HCT116 (cell line): Measurements from ENCODE around the gene SKI. TPM values are rescaled to one million over a fixed set of nuclear protein-coding genes. Genes with fewer than 3 reads are reported as not detected.

Experiments
- ATAC-seq: fragments of 200-7000 bp; cut with Tn5 transposase; 2 replicates; pipeline ENCODE4 v1.9.1; 2020; ENCODE audit warnings: mild to moderate bottlenecking, moderate library complexity
- BruUV-seq: library from RNA; stranded (reverse); fragments of 400-500 nt; replicated peaks from 2 replicates; lab custom pipeline; 2021; lab: Mats Ljungman, UMichigan
- CTCF ChIA-PET: fragments of 300-600 bp; sonication (Branson Sonifier 250); formaldehyde crosslinking; loops from one replicate; lab custom pipeline; 2021; ENCODE audit warnings: antibody characterized with exemption; lab: Charles Lee
- POLR2A ChIA-PET: fragments of 300-600, 350-600 bp; sonication (Branson Sonifier 250); formaldehyde crosslinking; loops from one replicate; lab custom pipeline; 2021; ENCODE audit warnings: antibody characterized with exemption; lab: Charles Lee
- RAD21 ChIA-PET, 2 experiments: fragments of 300-600 bp; sonication (Branson Sonifier 250); formaldehyde crosslinking; loops; one replicate each; lab custom pipeline; 2023; ENCODE audit warnings: low total read pairs in 2 of 2; ENCODE audit not compliant: uncharacterized antibody in 2 of 2, unreplicated experiment in 2 of 2, low non-redundant PET in 1 of 2; lab: Charles Lee
- DNase-seq: peaks from one replicate; pipeline ENCODE4 v3.0.0-alpha.2; 2010; ENCODE audit warnings: low read depth, low spot score
- H2AFZ ChIP-seq: fragments of 200-600 bp; shearing (Covaris generic), sonication (generic); 2 replicates; pipeline ENCODE4 v1.6.1; 2017; ENCODE audit warnings: low read depth, mixed run types, mixed read lengths, antibody characterized with exemption, low read length; ENCODE audit not compliant: poor library complexity, severe bottlenecking
- H3K27ac ChIP-seq: 2 replicates; pipeline ENCODE4 v1.5.1; 2012; ENCODE audit warnings: low read depth, low read length
- H3K27me3 ChIP-seq: fragments of 200-600 bp; sonication (generic); 2 replicates; pipeline ENCODE4 v1.6.1; 2016; ENCODE audit warnings: mixed run types, low read length, mixed read lengths; ENCODE audit not compliant: insufficient read depth
- H3K36me3 ChIP-seq, 2 experiments: fragments of 200-500 bp in 1 of 2; fragments of 200-600 bp in 1 of 2; sonication (Bioruptor generic) in 1 of 2; sonication (generic) in 1 of 2; 2 replicates each; pipeline versions ENCODE4 v1.5.1 to v1.6.1; 2014 to 2016; ENCODE audit warnings: low read length in 2 of 2, inconsistent platforms in 1 of 2, mixed read lengths in 1 of 2, mixed run types in 1 of 2; ENCODE audit not compliant: insufficient read depth in 2 of 2, control insufficient read depth in 1 of 2
- H3K4me1 ChIP-seq, 2 experiments: fragments of 200-600 bp in 1 of 2; sonication (generic) in 1 of 2; 2 replicates each; pipeline versions ENCODE4 v1.5.1 to v1.6.1; 2012 to 2017; ENCODE audit warnings: low read length in 2 of 2, inconsistent platforms in 1 of 2, mild to moderate bottlenecking in 1 of 2, mixed read lengths in 1 of 2, mixed run types in 1 of 2, moderate library complexity in 1 of 2; ENCODE audit not compliant: insufficient read depth in 2 of 2, control insufficient read depth in 1 of 2
- H3K4me2 ChIP-seq: fragments of 200-600 bp; sonication (generic); 2 replicates; pipeline ENCODE4 v1.6.1; 2017; ENCODE audit warnings: mixed run types, low read length, mixed read lengths
- H3K4me3 ChIP-seq, 2 experiments: fragments of 200-600 bp in 1 of 2; sonication (generic) in 1 of 2; replicated peaks in 1 of 2; 2 replicates each; pipeline ENCODE4 v1.5.1; 2011 to 2016; ENCODE audit warnings: low read length in 2 of 2, control low read depth in 1 of 2, low read depth in 1 of 2, mild to moderate bottlenecking in 1 of 2, mixed read lengths in 1 of 2, mixed run types in 1 of 2
- H3K79me2 ChIP-seq: fragments of 200-600 bp; sonication (generic); 2 replicates; pipeline ENCODE4 v1.6.1; 2017; ENCODE audit warnings: mild to moderate bottlenecking, mixed run types, low read length, moderate library complexity, mixed read lengths; ENCODE audit not compliant: insufficient read depth
- H3K9ac ChIP-seq: fragments of 200-600 bp; sonication (generic); 2 replicates; pipeline ENCODE4 v1.6.1; 2016; ENCODE audit warnings: low read length, mixed read lengths
- H3K9me2 ChIP-seq: fragments of 200-600 bp; sonication (generic), shearing (Covaris generic); 2 replicates; pipeline ENCODE4 v1.6.1; 2017; ENCODE audit warnings: mixed run types, mild to moderate bottlenecking, moderate library complexity; ENCODE audit not compliant: insufficient read depth
- H3K9me3 ChIP-seq, 2 experiments: fragments of 200-500 bp in 1 of 2; fragments of 200-600 bp in 1 of 2; sonication (Bioruptor generic) in 1 of 2; sonication (generic) in 1 of 2; 2 replicates each; pipeline ENCODE4 v1.6.1; 2014 to 2017; ENCODE audit warnings: low read length in 2 of 2, mixed read lengths in 2 of 2, inconsistent platforms in 1 of 2, low read depth in 1 of 2, mild to moderate bottlenecking in 1 of 2, mixed run types in 1 of 2, moderate library complexity in 1 of 2; ENCODE audit not compliant: control insufficient read depth in 1 of 2, insufficient read depth in 1 of 2
- H4K20me1 ChIP-seq: fragments of 200-600 bp; sonication (generic), shearing (Covaris generic); 2 replicates; pipeline ENCODE4 v1.6.1; 2017; ENCODE audit warnings: mixed run types, mild to moderate bottlenecking, moderate library complexity; ENCODE audit not compliant: insufficient read depth
- CEBPB ChIP-seq: IDR thresholded peaks from 2 replicates; pipeline ENCODE4 v1.6.1; 2012; ENCODE audit warnings: low read depth
- EGR1 ChIP-seq: IDR thresholded peaks from 2 replicates; pipeline ENCODE4 v1.6.1; 2012; ENCODE audit warnings: low read depth
- EZH2phosphoT487 ChIP-seq: fragments of 200-600 bp; IDR thresholded peaks from 2 replicates; pipeline ENCODE4 v1.6.1; 2018; ENCODE audit warnings: antibody characterized with exemption, borderline replicate concordance
- FOSL1 ChIP-seq: IDR thresholded peaks from 2 replicates; pipeline ENCODE4 v1.6.1; 2012; ENCODE audit warnings: low read depth
- POLR2A ChIP-seq: IDR thresholded peaks from 2 replicates; pipeline ENCODE4 v1.7.0; 2011; ENCODE audit warnings: borderline replicate concordance; ENCODE audit not compliant: insufficient read depth, insufficient read length; ENCODE audit errors: extremely low read depth
- POLR2AphosphoS5 ChIP-seq: IDR thresholded peaks from 2 replicates; pipeline ENCODE4 v1.6.1; 2011; ENCODE audit warnings: mild to moderate bottlenecking, low read depth, low read length, moderate library complexity
- RAD21 ChIP-seq: IDR thresholded peaks from 2 replicates; pipeline ENCODE4 v1.6.1; 2012; ENCODE audit warnings: low read depth, mild to moderate bottlenecking
- SP1 ChIP-seq: IDR thresholded peaks from 2 replicates; pipeline ENCODE4 v1.6.1; 2012; ENCODE audit warnings: low read depth
- ZFX ChIP-seq: fragments of 450-650 bp; IDR thresholded peaks from 2 replicates; pipeline ENCODE4 v1.6.1; 2017
- ZNF274 ChIP-seq: fragments of 200-500 bp; sonication (Bioruptor generic); IDR thresholded peaks from 2 replicates; pipeline ENCODE4 v1.6.1; 2014; ENCODE audit warnings: mild to moderate bottlenecking, low read depth, low read length, inconsistent platforms
- intact Hi-C: fragments of 100-400 bp; cut with micrococcal nuclease; formaldehyde crosslinking; loops from 2 replicates; pipeline ENCODE4 v1.10.0; 2022
- total RNA-seq: library from RNA; stranded (reverse); gene quantifications from one replicate; pipeline ENCODE4 v1.2.1, GENCODE V29; 2021; ENCODE audit not compliant: unreplicated experiment
- TF ChIP-seq, protein P1 (sequence below): IDR thresholded peaks from 2 replicates; pipeline ENCODE4 v1.6.1; 2012
- TF ChIP-seq, protein P2 (sequence below): IDR thresholded peaks from 2 replicates; pipeline ENCODE4 v1.6.1; 2012; ENCODE audit warnings: low read depth
- TF ChIP-seq, protein P3 (sequence below): IDR thresholded peaks from 2 replicates; pipeline ENCODE4 v1.6.1; 2011; ENCODE audit warnings: mild to moderate bottlenecking, low read length, moderate library complexity; ENCODE audit not compliant: insufficient replicate concordance; ENCODE audit errors: extremely low read depth
- TF ChIP-seq, protein P4 (sequence below), 3 experiments: fragments of 200-600 bp in 1 of 3; sonication (generic) in 1 of 3; IDR thresholded peaks in 2 of 3; conservative IDR thresholded peaks in 1 of 3; 2 replicates each; pipeline ENCODE4 v1.5.1; 2012 to 2017; ENCODE audit warnings: low read depth in 2 of 3, low read length in 2 of 3, antibody characterized with exemption in 1 of 3, borderline replicate concordance in 1 of 3, control low read depth in 1 of 3, mild to moderate bottlenecking in 1 of 3, mixed read lengths in 1 of 3, mixed run types in 1 of 3, moderate library complexity in 1 of 3; ENCODE audit not compliant: insufficient read depth in 1 of 3

SKI gene
- total RNA-seq, 1 experiment from 2014 or later, result 56.2 TPM

DNA sequence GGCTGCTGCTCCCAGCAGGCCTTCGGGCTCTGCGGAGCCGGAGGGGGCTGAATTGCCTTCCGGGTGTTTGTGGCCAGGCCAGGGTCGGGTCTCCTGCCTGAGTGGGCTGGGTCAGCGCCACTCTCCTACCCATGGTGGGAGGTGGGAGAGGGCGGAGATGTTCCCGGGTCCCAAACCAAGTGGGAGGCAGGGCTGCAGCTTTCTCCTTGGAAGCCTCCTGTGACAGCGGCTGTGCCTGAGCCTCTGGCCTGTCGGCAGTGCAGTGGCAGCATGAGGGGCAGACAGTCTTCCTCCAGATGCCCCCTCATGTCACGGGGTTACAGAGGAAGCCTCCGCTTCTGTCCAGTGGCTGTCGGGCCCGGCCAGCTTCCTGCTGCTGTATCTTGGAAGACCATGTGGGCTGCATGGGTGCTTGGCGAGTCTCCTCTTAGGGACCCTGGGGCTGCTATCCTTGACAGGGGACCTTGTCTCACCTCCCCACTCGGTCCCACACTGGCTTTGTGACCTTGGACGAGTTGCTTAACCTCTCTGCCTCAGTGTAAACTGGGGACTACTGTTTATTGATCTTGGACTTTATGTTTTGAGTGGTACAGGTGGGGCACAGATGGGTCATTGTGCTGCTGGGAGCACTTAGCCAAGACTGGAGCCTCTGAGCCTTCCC, 4.3 kb downstream of the SKI start:
- H3K9me3 ChIP-seq, result no peaks in the 10 kb centered on the region
- ChIA-PET POLR2A (no interaction called here), RAD21 (no interaction called here)
- H3K79me2 ChIP-seq, result peaks cover 87% of the 10 kb centered on the region
- TF ChIP-seq FOSL1, result no peak
- TF ChIP-seq ZFX, result no peak
- TF ChIP-seq, protein P1, sequence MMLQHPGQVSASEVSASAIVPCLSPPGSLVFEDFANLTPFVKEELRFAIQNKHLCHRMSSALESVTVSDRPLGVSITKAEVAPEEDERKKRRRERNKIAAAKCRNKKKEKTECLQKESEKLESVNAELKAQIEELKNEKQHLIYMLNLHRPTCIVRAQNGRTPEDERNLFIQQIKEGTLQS, result no peak
- TF ChIP-seq ZNF274, result no peak
- TF ChIP-seq POLR2A, result no peak
- TF ChIP-seq EZH2phosphoT487, result no peak
- TF ChIP-seq POLR2AphosphoS5, result no peak
- TF ChIP-seq, protein P2, sequence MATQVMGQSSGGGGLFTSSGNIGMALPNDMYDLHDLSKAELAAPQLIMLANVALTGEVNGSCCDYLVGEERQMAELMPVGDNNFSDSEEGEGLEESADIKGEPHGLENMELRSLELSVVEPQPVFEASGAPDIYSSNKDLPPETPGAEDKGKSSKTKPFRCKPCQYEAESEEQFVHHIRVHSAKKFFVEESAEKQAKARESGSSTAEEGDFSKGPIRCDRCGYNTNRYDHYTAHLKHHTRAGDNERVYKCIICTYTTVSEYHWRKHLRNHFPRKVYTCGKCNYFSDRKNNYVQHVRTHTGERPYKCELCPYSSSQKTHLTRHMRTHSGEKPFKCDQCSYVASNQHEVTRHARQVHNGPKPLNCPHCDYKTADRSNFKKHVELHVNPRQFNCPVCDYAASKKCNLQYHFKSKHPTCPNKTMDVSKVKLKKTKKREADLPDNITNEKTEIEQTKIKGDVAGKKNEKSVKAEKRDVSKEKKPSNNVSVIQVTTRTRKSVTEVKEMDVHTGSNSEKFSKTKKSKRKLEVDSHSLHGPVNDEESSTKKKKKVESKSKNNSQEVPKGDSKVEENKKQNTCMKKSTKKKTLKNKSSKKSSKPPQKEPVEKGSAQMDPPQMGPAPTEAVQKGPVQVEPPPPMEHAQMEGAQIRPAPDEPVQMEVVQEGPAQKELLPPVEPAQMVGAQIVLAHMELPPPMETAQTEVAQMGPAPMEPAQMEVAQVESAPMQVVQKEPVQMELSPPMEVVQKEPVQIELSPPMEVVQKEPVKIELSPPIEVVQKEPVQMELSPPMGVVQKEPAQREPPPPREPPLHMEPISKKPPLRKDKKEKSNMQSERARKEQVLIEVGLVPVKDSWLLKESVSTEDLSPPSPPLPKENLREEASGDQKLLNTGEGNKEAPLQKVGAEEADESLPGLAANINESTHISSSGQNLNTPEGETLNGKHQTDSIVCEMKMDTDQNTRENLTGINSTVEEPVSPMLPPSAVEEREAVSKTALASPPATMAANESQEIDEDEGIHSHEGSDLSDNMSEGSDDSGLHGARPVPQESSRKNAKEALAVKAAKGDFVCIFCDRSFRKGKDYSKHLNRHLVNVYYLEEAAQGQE, result no peak
- TF ChIP-seq CEBPB, result no peak
- TF ChIP-seq, protein P3, sequence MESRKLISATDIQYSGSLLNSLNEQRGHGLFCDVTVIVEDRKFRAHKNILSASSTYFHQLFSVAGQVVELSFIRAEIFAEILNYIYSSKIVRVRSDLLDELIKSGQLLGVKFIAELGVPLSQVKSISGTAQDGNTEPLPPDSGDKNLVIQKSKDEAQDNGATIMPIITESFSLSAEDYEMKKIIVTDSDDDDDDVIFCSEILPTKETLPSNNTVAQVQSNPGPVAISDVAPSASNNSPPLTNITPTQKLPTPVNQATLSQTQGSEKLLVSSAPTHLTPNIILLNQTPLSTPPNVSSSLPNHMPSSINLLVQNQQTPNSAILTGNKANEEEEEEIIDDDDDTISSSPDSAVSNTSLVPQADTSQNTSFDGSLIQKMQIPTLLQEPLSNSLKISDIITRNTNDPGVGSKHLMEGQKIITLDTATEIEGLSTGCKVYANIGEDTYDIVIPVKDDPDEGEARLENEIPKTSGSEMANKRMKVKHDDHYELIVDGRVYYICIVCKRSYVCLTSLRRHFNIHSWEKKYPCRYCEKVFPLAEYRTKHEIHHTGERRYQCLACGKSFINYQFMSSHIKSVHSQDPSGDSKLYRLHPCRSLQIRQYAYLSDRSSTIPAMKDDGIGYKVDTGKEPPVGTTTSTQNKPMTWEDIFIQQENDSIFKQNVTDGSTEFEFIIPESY, result no peak
- no peak for TF ChIP-seq EGR1
- no peak for TF ChIP-seq SP1
- no peak for TF ChIP-seq RAD21
- TF ChIP-seq, protein P4, sequence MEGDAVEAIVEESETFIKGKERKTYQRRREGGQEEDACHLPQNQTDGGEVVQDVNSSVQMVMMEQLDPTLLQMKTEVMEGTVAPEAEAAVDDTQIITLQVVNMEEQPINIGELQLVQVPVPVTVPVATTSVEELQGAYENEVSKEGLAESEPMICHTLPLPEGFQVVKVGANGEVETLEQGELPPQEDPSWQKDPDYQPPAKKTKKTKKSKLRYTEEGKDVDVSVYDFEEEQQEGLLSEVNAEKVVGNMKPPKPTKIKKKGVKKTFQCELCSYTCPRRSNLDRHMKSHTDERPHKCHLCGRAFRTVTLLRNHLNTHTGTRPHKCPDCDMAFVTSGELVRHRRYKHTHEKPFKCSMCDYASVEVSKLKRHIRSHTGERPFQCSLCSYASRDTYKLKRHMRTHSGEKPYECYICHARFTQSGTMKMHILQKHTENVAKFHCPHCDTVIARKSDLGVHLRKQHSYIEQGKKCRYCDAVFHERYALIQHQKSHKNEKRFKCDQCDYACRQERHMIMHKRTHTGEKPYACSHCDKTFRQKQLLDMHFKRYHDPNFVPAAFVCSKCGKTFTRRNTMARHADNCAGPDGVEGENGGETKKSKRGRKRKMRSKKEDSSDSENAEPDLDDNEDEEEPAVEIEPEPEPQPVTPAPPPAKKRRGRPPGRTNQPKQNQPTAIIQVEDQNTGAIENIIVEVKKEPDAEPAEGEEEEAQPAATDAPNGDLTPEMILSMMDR (IDR thresholded peaks at IDR 0.05 in 2 of 3, conservative IDR thresholded peaks at IDR 0.05 in 1 of 3; ENCODE audit: borderline replicate concordance in 1 of 3, insufficient read depth in 1 of 3, low read depth in 2 of 3, low read length in 2 of 3), result no peak
- TF ChIP-seq, all 23 proteins: peak for 0
- no peak for DNase-seq
- no peaks in the 10 kb centered on the region for H3K27me3 ChIP-seq
- no peak overlapping the region for H3K9ac ChIP-seq
- no peaks in the 10 kb centered on the region for H3K9me2 ChIP-seq
- H2AFZ ChIP-seq, result no peak overlapping the region
- peaks cover 0 to 8% of the 10 kb centered on the region in 2 experiments; a peak in 1 of 4 replicates for H3K36me3 ChIP-seq
- ATAC-seq, result no peak
- BruUV-seq, result no TSS peak
- H3K27ac ChIP-seq, result no peak overlapping the region; the same call in 1 of the 2 replicates
- peak overlapping the region; percentile 95; the same call in 1 of the 2 replicates for H3K4me2 ChIP-seq
- CTCF ChIA-PET, result interaction anchor here (1.0 kb wide), 1 partner anchor 33 kb away, joined by 3 read pairs; no protein-coding TSS in a partner anchor
- no peak overlapping the region for H3K4me3 ChIP-seq
- intact Hi-C loops, result loop anchor here (5.0 kb wide), 1 partner anchor 35 kb away; no protein-coding TSS in a partner anchor
- peaks cover 17 to 29% of the 10 kb centered on the region in 2 experiments for H3K4me1 ChIP-seq
- H4K20me1 ChIP-seq, result peaks cover 28% of the 10 kb centered on the region; the same call in 1 of the 2 replicates
